ENCODE measurements around the gene AMACR. TPM values are rescaled to one million over a fixed set of nuclear protein-coding genes. Genes with fewer than 3 reads are reported as not detected.
"Not testable (repeated sequence)": the region's sequence is repeated elsewhere in the genome, so short reads cannot be mapped to it uniquely, and the experiment has no call there.

The AMACR gene
- total RNA-seq, 1 donor from 2014 or later: 129 TPM

DNA sequence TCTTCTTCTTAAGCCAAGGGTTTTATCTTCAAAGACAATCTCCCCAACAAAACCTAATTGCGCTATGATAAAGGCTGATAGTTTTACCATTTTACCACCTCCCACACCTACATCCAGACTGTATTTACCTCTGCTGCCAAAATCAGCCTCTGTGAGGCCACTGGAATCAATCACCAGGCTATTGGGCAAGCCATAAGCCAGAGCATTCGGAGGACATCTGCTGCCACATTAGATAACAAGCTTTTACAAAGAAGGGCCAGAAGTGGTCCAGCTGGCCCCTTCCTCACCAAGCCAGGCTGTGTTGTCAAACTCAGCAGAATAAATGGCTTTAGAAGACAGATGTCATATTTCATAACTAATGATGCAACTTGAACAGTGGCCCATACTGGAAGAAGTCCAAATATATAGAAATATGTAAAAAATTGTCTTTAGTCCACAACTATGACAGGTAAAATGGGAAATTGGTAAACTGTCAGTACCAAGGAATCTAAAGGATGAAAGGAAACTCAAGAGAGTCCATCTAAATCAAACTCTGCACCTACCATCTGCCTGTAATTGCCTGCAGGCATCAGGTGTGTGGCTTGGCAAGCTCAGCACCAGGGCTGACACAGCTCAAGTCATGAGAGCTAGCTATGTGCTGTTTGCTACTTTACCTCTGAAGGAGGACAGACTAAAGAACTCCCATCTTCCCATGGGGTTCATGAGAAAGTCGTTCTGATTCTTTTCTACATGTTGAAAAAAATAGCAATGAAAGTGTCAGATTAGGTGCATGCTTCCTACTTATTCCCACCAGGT, 39.4 kb downstream of the AMACR start:
- no peak for DNase-seq (ENCODE audit: low spot score)

- no peak for DNase-seq (ENCODE audit: low spot score)
Measured at GRCh38 chr5:33966805-33967204, 41.0 kb downstream of the AMACR start.

GRCh38 chr5:33964132-33964700, 43.6 kb downstream of the AMACR start:
- DNase-seq (ENCODE audit: low spot score): no peak

DNA sequence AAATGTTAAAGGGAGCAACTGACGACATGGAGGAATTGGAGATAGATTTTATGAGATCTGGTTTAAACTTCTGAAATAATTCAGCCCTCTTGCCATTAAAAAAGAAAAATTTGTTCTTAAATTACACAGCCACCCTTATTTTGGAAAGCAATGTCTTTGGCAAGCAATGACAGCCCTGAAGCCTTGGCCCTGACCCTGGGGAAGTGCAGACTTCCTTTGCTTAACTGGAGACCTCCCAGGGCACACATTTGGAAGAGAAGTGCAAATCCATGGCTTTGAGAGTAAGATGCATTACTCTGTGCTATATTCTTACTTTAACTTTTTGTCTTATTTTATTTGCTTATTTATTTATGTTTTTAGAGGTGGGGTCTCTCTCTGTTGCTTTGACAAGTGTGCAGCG, 49.7 kb downstream of the AMACR start:
- DNase-seq (ENCODE audit: low spot score): no peak

- no peak for DNase-seq (ENCODE audit: low spot score)
Measured at GRCh38 chr5:33957577-33958150, 50.2 kb downstream of the AMACR start.

DNA sequence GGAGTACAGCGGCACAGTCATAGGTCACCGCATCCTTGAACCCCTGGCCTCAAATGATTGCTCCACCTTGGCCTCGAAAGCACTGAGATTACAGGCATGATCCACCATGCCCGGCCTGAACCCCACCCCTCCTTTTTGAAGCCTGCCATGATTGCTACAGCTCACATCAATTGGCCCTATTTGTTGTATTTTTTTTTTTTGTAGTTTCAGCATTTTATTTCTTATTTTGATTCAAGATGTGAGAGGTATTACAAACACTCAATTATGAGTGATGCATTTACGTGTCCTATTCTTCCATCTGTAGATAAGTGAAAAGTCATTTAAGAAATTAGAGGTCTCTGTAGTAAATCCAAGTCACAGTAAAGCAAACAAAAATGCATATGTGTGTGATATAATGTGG, 55.7 kb downstream of the AMACR start:
- not testable (repeated sequence) for DNase-seq (ENCODE audit: low spot score)

DNA sequence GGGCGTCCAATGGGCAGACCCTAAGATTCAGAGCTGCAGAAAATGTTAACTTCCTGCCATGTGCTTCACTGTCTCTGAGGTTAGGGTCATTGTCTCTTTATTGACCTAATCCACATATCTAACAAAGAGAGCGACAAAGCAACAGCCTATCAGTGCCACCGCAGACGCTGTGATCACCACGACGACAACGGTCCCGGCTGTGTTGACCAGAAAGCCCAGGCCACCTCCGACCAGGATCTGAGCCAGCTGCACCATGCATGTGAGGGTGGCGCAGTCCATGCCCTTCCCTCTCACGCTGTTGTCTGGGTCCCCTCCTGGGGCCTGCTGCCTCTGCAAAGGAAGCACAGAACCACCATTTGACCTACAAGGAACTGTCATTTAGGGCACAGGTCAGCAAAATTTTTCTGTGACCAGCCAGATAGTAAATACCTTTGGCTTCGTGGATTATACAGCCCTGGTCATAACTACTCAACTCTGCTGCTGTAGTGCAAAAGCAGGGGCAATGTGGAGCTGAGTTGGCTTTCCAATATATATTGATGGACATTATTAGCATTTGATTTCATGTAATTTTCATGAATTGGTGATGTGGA, 63.2 kb downstream of the AMACR start:
- no peak for DNase-seq (ENCODE audit: low spot score)

- no peak for DNase-seq (ENCODE audit: low spot score)
Measured at GRCh38 chr5:33941090-33941489, 66.8 kb downstream of the AMACR start.

DNA sequence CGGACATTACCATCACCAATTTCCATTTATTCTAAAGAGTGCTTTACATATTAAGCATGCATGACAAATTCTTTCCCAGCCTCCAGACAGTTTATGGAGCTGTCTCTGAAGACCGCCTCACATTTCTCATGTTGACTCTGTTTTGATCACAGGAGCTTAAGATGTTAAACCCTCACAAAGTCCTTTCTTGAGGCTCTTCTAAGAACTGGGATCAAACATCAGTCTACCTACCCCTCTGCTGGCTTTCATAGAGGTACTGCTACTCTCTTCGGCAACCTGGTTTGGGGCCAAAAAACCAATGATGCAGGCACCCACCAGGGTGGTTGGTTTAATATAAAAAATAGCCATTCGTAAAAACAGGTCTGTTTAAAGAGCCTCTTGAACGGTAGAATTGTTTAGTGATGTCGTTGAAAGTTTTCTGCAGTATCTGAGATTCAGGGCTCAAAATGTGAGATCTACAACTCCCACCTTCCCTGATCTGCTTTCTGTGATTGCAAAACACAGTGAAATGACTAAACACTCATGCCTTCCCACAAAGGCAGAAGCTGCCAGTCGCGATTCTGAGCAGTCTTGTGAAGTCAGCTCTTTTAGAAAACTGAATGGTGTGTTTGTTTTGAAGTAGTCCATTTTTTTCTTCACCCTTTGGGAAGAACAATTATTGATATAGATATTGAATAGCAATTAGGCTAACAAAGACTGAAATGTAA, 68.1 kb downstream of the AMACR start:
- DNase-seq (ENCODE audit: low spot score): no peak

GRCh38 chr5:33938881-33939280, 69.0 kb downstream of the AMACR start:
- no peak for DNase-seq (ENCODE audit: low spot score)

DNA sequence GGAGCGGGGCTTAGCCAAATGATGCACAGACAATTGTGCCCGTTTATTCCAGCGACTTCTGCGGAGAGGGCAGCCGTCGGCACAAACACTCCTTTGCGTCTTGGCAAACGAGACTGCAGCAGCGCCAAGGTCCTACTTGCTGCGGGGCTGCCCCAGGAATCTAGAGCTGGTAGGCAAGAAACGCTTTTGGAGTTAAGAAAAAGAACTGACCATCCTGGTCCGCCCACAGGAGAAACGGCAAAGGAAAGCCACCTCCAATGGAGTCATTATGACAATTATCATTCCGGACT, 69.4 kb downstream of the AMACR start:
- no peak for DNase-seq (ENCODE audit: low spot score)

GRCh38 chr5:33937707-33938506, 69.9 kb downstream of the AMACR start:
- no peak for DNase-seq (ENCODE audit: low spot score)

GRCh38 chr5:33937017-33937706, 70.7 kb downstream of the AMACR start:
- no peak for DNase-seq (ENCODE audit: low spot score)

GRCh38 chr5:33936381-33937016, 71.4 kb downstream of the AMACR start, which contains the start of gene RXFP3:
TSS of gene RXFP3 (plus strand) at chr5:33936386. CDS start at chr5:33936741, 355 bp downstream.
- no peak for DNase-seq (ENCODE audit: low spot score)

Other genes with a start within 250 kb of the AMACR start
- gene ADAMTS12, start 116.1 kb downstream of the AMACR start, total RNA-seq: 2.2 TPM
- gene RXFP3, start 71.7 kb downstream of the AMACR start, total RNA-seq: not detected
- gene SLC45A2, start 23.4 kb downstream of the AMACR start, total RNA-seq: 0.66 TPM
- gene C1QTNF3, start 35.2 kb upstream of the AMACR start, total RNA-seq: 7.0 TPM